Measurements from ENCODE around the gene FIG4.

DNA sequence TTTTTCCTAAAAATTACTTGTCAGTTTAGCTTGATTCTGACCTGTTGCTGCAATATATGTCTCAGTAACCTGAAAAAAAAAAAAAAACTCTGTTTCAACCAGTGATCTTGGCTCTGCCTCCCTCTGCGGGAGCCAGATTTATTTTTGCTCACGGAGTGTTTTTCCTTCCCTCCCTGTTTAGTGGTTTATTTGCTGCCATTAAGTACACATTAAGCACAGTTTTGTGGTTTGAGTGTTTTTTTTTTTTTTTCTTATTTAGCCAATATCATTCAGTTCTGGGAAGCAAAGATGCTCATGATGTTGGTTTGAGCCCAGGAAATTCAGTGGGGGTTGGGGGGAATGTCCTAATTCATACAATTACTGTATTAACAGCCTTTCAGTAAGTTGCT, 176.9 kb downstream of the FIG4 start:
- TF ChIP-seq, protein P1, sequence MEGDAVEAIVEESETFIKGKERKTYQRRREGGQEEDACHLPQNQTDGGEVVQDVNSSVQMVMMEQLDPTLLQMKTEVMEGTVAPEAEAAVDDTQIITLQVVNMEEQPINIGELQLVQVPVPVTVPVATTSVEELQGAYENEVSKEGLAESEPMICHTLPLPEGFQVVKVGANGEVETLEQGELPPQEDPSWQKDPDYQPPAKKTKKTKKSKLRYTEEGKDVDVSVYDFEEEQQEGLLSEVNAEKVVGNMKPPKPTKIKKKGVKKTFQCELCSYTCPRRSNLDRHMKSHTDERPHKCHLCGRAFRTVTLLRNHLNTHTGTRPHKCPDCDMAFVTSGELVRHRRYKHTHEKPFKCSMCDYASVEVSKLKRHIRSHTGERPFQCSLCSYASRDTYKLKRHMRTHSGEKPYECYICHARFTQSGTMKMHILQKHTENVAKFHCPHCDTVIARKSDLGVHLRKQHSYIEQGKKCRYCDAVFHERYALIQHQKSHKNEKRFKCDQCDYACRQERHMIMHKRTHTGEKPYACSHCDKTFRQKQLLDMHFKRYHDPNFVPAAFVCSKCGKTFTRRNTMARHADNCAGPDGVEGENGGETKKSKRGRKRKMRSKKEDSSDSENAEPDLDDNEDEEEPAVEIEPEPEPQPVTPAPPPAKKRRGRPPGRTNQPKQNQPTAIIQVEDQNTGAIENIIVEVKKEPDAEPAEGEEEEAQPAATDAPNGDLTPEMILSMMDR (IDR thresholded peaks at IDR 0.05) = no peak
- TF ChIP-seq POLR2A (IDR thresholded peaks at IDR 0.05) = no peak

All from right lobe of liver (tissue), 4 donors.